Activated naive CD4-positive, alpha-beta T cell treated with anti-CD3 and anti-CD28 coated beads for 36 hours (primary cell): ENCODE data around the gene TFG. TPM values are rescaled to one million over a fixed set of nuclear protein-coding genes. Genes with fewer than 3 reads are reported as not detected.

Experiments
- CTCF ChIA-PET: fragments of 350-600 bp; sonication (Branson Sonifier 250); formaldehyde crosslinking; loops from one replicate; lab custom pipeline; 2021; ENCODE audit warnings: antibody characterized with exemption; lab: Charles Lee
- DNase-seq: peaks from one replicate; pipeline ENCODE4 v3.0.0-alpha.2; 2020
- H3K27ac Mint-ChIP-seq: one replicate; pipeline ENCODE4 v1.8.0; 2021; ENCODE audit warnings: mild to moderate bottlenecking, mixed read lengths
- H3K27me3 Mint-ChIP-seq: one replicate; pipeline ENCODE4 v1.8.0; 2021; ENCODE audit warnings: low read depth, mixed read lengths
- H3K36me3 Mint-ChIP-seq: one replicate; pipeline ENCODE4 v1.8.0; 2021; ENCODE audit warnings: low read depth, mixed read lengths
- H3K4me1 Mint-ChIP-seq: one replicate; pipeline ENCODE4 v1.8.0; 2021; ENCODE audit warnings: low read depth, mixed read lengths
- H3K4me3 Mint-ChIP-seq: one replicate; pipeline ENCODE4 v1.8.0; 2021; ENCODE audit warnings: mild to moderate bottlenecking, moderate library complexity, mixed read lengths
- H3K9me3 Mint-ChIP-seq: one replicate; pipeline ENCODE4 v1.8.0; 2021; ENCODE audit warnings: mixed read lengths
- intact Hi-C: fragments of 100-400 bp; cut with micrococcal nuclease; formaldehyde crosslinking; loops from one replicate; pipeline ENCODE4 v1.15.1; 2023
- total RNA-seq, 2 experiments: library from RNA; stranded (reverse); gene quantifications; one replicate each; pipeline ENCODE4 v1.2.3, GENCODE V29; 2021

The TFG gene
- total RNA-seq, 2 experiments from 2014 or later = 45.6 to 46.0 TPM

DNA sequence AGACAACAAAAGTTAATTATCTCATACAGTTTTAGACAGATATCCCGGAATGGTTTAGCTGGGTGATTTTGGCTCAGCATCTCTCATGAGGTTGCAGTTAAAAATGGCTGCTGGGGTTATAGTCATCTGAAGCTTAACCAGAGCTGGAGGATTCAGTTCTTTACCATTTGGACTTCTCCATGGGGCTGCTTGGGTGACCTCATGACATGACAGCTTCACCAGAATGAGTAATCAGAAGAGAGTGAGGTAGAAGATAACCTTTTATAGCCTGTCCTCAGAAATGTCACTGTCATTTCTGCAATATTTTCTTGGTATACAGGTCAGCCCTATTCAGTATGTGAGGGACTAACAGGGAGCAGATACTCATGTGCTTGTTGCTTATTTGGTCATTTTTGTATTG lies 30.9 kb downstream of the TFG start:
- CTCF ChIA-PET = interaction anchor here (0.8 to 1.6 kb wide), 2 partner anchors 27 to 277 kb away, joined by 4 to 5 read pairs; no protein-coding TSS in a partner anchor
- H3K4me3 Mint-ChIP-seq = no peak overlapping the region
- H3K27me3 Mint-ChIP-seq = no peaks in the 10 kb centered on the region

DNA sequence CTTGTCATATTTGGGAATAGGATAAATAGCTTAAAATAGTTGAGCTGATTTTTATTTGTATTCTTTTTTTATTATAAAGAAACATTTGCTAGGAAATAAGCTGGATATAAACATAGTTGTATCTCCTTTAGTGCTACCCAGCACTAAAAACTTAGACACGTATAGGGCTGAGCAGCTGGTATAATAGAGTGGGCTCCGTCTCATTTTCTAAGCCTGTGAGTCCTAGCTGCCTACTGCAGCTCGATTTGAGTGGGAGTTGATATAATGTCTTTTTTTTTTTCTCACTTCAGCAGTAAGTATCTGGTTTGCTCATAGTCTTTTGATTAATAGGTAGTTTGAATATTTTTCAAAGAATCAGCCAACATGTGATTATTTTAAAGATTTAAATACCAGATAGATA lies 34.2 kb downstream of the TFG start:
- Mint-ChIP-seq H3K4me3 (no peak overlapping the region), H3K27me3 (no peaks in the 10 kb centered on the region), H3K4me1 (no peaks in the 10 kb centered on the region), H3K36me3 (peaks cover 25% of the 10 kb centered on the region), H3K9me3 (no peaks in the 10 kb centered on the region), H3K27ac (no peak overlapping the region)
- CTCF ChIA-PET = interaction anchor here (0.9 kb wide), 1 partner anchor 134 kb away, joined by 8 read pairs; no protein-coding TSS in a partner anchor
- DNase-seq = no peak
- intact Hi-C loops = no loop called here

More for the DNA sequence above, 30.9 kb downstream of the TFG start:
- Mint-ChIP-seq H3K27ac (no peak overlapping the region), H3K36me3 (peaks cover 15% of the 10 kb centered on the region), H3K4me1 (no peaks in the 10 kb centered on the region), H3K9me3 (no peaks in the 10 kb centered on the region)
- intact Hi-C loops = no loop called here
- no peak for DNase-seq

DNA sequence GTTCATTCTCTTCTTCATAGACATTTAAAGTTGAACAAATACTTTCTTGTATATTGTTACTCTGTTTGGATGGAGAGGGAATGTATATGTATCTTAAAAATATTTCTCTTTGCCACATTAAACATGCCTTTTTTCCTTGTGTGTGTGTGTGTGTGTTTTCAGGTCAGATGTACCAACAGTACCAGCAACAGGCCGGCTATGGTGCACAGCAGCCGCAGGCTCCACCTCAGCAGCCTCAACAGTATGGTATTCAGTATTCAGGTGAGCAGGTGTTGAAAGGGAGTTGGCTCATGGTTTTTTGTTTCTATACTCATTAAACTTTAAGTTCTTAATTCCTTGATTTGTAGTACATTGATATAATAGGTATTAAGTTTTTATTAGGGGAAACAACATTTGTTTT lies 35.4 kb downstream of the TFG start:
- intact Hi-C loops = no loop called here
- CTCF ChIA-PET = no interaction called here
- Mint-ChIP-seq H3K9me3 (no peaks in the 10 kb centered on the region), H3K4me3 (no peak overlapping the region), H3K4me1 (no peaks in the 10 kb centered on the region), H3K27me3 (no peaks in the 10 kb centered on the region), H3K27ac (no peak overlapping the region), H3K36me3 (peaks cover 26% of the 10 kb centered on the region)
- no peak for DNase-seq

DNA sequence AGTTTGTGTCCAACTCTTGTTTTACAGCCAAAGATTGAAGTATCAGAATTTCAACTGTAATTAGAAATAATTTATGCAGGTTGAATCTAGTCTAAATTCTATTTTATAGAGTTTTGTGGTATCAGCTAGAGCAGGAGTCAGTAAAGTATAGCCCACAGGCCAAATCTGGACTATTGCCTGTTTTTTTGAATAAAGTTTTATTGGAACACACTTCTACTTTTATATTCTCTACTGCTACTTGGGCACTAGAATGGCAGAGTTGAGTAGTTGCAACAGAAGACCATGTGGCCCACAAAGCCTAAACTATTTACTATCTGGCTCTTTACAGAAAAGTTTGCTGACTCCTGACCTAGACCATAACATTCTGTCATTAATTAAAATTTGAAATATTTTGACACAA lies 36.3 kb downstream of the TFG start:
- CTCF ChIA-PET = interaction anchor here (1.1 kb wide), 1 partner anchor 27 kb away, joined by 4 read pairs; no protein-coding TSS in a partner anchor
- Mint-ChIP-seq H3K36me3 (peaks cover 30% of the 10 kb centered on the region), H3K27me3 (no peaks in the 10 kb centered on the region), H3K4me1 (no peaks in the 10 kb centered on the region), H3K9me3 (no peaks in the 10 kb centered on the region), H3K4me3 (no peak overlapping the region), H3K27ac (no peak overlapping the region)
- DNase-seq = no peak
- intact Hi-C loops = no loop called here

DNA sequence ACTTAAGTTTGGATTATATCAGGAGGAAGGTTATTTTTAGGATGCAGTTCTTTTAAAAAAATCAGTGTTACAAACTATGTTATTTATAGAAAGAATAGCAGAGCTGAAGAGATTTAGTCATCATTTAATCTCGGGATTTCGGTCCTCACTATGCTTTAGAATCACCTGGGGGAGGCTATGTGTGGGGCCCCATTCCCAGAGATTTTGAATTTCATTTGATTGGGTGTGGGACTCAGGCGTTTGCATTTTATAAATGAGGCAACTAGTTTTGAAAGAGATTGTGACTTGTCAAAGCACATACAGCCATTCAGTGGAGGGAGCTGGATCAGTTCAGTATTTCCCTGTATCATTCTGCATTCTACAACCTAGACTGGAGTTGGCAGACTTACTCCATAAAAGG lies 36.8 kb downstream of the TFG start:
- H3K9me3 Mint-ChIP-seq = no peaks in the 10 kb centered on the region
- CTCF ChIA-PET = interaction anchor here (1.0 to 1.1 kb wide), 2 partner anchors 26 to 429 kb away, joined by 3 to 4 read pairs; no protein-coding TSS in a partner anchor
- intact Hi-C loops = no loop called here
- H3K27me3 Mint-ChIP-seq = no peaks in the 10 kb centered on the region
- no peak for DNase-seq
- H3K4me3 Mint-ChIP-seq = no peak overlapping the region
- H3K36me3 Mint-ChIP-seq = peaks cover 32% of the 10 kb centered on the region
- H3K4me1 Mint-ChIP-seq = no peaks in the 10 kb centered on the region
- H3K27ac Mint-ChIP-seq = no peak overlapping the region

- DNase-seq = no peak
- Mint-ChIP-seq H3K36me3 (peaks cover 36% of the 10 kb centered on the region), H3K9me3 (no peaks in the 10 kb centered on the region), H3K4me1 (no peaks in the 10 kb centered on the region), H3K27me3 (no peaks in the 10 kb centered on the region), H3K27ac (no peak overlapping the region), H3K4me3 (no peak overlapping the region)
- intact Hi-C loops = no loop called here
- CTCF ChIA-PET = no interaction called here
Measured at GRCh38 chr3:100748220-100748619, 38.9 kb downstream of the TFG start.

DNA sequence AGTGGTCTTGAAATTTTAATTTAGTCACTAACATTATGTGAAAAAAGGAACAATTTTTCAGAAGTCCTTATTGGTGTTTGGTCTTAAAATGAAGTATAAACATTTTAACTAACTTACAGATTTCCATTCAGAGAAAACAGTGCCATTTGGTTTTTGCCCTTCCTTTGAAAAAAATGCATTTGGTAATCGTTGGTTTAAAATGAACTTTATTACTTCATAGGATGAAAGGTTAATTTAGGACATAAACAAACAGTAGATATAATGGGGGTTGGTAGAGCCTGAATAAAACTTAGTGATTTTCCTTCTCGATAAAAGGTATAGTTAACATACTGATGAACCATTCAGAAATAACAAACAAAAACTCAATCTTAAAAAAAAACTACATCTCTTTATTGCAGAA lies 39.7 kb downstream of the TFG start:
- Mint-ChIP-seq H3K27ac (no peak overlapping the region), H3K9me3 (no peaks in the 10 kb centered on the region), H3K4me3 (no peak overlapping the region), H3K4me1 (no peaks in the 10 kb centered on the region), H3K27me3 (no peaks in the 10 kb centered on the region), H3K36me3 (peaks cover 40% of the 10 kb centered on the region)
- intact Hi-C loops = no loop called here
- CTCF ChIA-PET = no interaction called here
- DNase-seq = no peak

GRCh38 chr3:100753846-100754245 lies 44.6 kb downstream of the TFG start:
- Mint-ChIP-seq H3K4me1 (no peaks in the 10 kb centered on the region), H3K27ac (no peak overlapping the region), H3K36me3 (peaks cover 31% of the 10 kb centered on the region), H3K4me3 (no peak overlapping the region), H3K27me3 (no peaks in the 10 kb centered on the region), H3K9me3 (no peaks in the 10 kb centered on the region)
- no peak for DNase-seq
- intact Hi-C loops = no loop called here
- CTCF ChIA-PET = no interaction called here

GRCh38 chr3:100754563-100755334 lies 45.5 kb downstream of the TFG start:
- no peak overlapping the region for H3K27ac Mint-ChIP-seq

GRCh38 chr3:100756441-100756840 lies 47.1 kb downstream of the TFG start:
- CTCF ChIA-PET = interaction anchor here (0.6 kb wide), 1 partner anchor 824 kb away, joined by 5 read pairs; no protein-coding TSS in a partner anchor
- Mint-ChIP-seq H3K4me1 (no peaks in the 10 kb centered on the region), H3K4me3 (no peak overlapping the region), H3K36me3 (peaks cover 22% of the 10 kb centered on the region), H3K27me3 (no peaks in the 10 kb centered on the region), H3K9me3 (no peaks in the 10 kb centered on the region), H3K27ac (no peak overlapping the region)
- intact Hi-C loops = no loop called here
- no peak for DNase-seq

More at GRCh38 chr3:100754563-100755334, 45.5 kb downstream of the TFG start:
- Mint-ChIP-seq H3K4me1 (no peaks in the 10 kb centered on the region), H3K9me3 (no peaks in the 10 kb centered on the region), H3K4me3 (no peak overlapping the region), H3K36me3 (peaks cover 28% of the 10 kb centered on the region), H3K27me3 (no peaks in the 10 kb centered on the region)
- CTCF ChIA-PET = no interaction called here
- DNase-seq = no peak
- intact Hi-C loops = no loop called here

- no peak overlapping the region for H3K27ac Mint-ChIP-seq
- H3K36me3 Mint-ChIP-seq = peaks cover 11% of the 10 kb centered on the region
- intact Hi-C loops = no loop called here
- CTCF ChIA-PET = no interaction called here
- no peaks in the 10 kb centered on the region for H3K4me1 Mint-ChIP-seq
- H3K4me3 Mint-ChIP-seq = no peak overlapping the region
- no peaks in the 10 kb centered on the region for H3K9me3 Mint-ChIP-seq
- no peaks in the 10 kb centered on the region for H3K27me3 Mint-ChIP-seq
- DNase-seq = no peak
Measured at GRCh38 chr3:100759159-100759558, 49.9 kb downstream of the TFG start.

- CTCF ChIA-PET = no interaction called here
- Mint-ChIP-seq H3K4me1 (no peaks in the 10 kb centered on the region), H3K27me3 (no peaks in the 10 kb centered on the region), H3K36me3 (peaks cover 8% of the 10 kb centered on the region), H3K27ac (no peak overlapping the region), H3K9me3 (no peaks in the 10 kb centered on the region), H3K4me3 (no peak overlapping the region)
- DNase-seq = no peak
- intact Hi-C loops = no loop called here
Measured at GRCh38 chr3:100759950-100760349, 50.7 kb downstream of the TFG start.

DNA sequence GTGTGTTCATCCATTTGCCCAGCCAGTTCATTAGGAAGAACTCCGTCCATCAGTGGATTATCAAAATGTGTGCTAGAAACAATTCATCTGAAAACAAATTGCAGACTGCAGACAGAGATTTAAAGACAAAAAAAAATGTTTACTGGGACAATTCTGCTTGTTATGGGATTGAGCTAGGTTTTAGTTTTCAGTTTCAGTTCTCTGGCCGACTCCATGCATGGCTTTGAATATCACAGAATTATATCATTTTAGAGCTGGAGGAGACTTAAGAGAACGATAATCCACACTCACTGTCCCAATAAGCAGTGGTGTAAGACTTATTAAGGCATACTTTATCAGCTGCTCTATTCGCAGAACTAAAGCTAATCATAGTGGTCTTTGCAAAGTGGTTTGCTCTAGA lies 51.1 kb downstream of the TFG start:
- CTCF ChIA-PET = interaction anchor here (0.7 to 1.7 kb wide), 3 partner anchors 25 to 640 kb away, joined by 3 to 9 read pairs (median 7); no protein-coding TSS in a partner anchor
- Mint-ChIP-seq H3K27ac (no peak overlapping the region), H3K4me1 (peaks cover 1% of the 10 kb centered on the region), H3K9me3 (no peaks in the 10 kb centered on the region), H3K4me3 (no peak overlapping the region), H3K27me3 (no peaks in the 10 kb centered on the region), H3K36me3 (peaks cover 4% of the 10 kb centered on the region)
- DNase-seq = no peak
- intact Hi-C loops = no loop called here
